ENCODE results near the gene BTRC. TPM values are rescaled to one million over a fixed set of nuclear protein-coding genes. Genes with fewer than 3 reads are reported as not detected.

The BTRC gene
- total RNA-seq, 2 donors from 2014 or later = 16.0 to 25.4 TPM

DNA sequence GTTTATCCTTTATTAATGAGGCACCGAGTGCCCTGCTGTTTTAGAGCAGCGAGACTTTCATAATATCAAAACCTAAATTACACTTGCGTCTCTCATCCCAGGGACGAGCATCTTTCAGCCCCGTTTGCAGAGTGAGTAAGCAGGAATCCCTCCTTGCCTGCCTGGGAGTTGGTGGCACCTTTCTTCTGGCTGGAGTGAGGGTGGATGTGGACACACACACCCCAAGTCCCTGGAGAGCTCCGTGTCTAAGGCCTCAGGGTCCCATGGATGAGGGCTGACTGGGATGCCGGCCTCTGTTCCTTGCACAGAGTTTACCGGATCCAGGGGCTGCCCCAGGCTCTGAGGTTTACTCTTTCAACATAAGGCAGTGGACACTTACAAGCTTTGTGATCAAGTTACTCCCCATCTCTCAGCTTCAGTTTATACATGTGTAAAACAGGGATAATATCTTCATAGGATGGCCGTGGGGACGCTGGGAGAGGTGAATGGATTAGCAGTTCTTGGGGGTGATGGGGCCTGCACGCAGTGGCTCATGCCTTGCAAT, 209.6 kb downstream of the BTRC start:
- no peak for DNase-seq (ENCODE audit: low spot score)
- 48% methylated on average over 11 of the region's 11 CpGs for WGBS
- intact Hi-C loops (cut with DNase I) = loop anchor here (10.0 kb wide), 2 partner anchors 99 to 269 kb away; no protein-coding TSS in a partner anchor
- Histone ChIP-seq H3K27ac (no peak overlapping the region), H3K9me3 (no peaks in the 10 kb centered on the region), H3K27me3 (replicated peaks; ENCODE audit: insufficient read depth) (peaks cover 10% of the 10 kb centered on the region), H3K4me1 (replicated peaks) (no peaks in the 10 kb centered on the region), H3K4me3 (no peak overlapping the region), H3K36me3 (no peaks in the 10 kb centered on the region)
- no peak for TF ChIP-seq POLR2A (IDR thresholded peaks at IDR 0.05)
- TF ChIP-seq, protein P1, sequence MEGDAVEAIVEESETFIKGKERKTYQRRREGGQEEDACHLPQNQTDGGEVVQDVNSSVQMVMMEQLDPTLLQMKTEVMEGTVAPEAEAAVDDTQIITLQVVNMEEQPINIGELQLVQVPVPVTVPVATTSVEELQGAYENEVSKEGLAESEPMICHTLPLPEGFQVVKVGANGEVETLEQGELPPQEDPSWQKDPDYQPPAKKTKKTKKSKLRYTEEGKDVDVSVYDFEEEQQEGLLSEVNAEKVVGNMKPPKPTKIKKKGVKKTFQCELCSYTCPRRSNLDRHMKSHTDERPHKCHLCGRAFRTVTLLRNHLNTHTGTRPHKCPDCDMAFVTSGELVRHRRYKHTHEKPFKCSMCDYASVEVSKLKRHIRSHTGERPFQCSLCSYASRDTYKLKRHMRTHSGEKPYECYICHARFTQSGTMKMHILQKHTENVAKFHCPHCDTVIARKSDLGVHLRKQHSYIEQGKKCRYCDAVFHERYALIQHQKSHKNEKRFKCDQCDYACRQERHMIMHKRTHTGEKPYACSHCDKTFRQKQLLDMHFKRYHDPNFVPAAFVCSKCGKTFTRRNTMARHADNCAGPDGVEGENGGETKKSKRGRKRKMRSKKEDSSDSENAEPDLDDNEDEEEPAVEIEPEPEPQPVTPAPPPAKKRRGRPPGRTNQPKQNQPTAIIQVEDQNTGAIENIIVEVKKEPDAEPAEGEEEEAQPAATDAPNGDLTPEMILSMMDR (IDR thresholded peaks at IDR 0.05) = no peak
- no peak for TF ChIP-seq POLR2AphosphoS5 (IDR thresholded peaks at IDR 0.05)

DNA sequence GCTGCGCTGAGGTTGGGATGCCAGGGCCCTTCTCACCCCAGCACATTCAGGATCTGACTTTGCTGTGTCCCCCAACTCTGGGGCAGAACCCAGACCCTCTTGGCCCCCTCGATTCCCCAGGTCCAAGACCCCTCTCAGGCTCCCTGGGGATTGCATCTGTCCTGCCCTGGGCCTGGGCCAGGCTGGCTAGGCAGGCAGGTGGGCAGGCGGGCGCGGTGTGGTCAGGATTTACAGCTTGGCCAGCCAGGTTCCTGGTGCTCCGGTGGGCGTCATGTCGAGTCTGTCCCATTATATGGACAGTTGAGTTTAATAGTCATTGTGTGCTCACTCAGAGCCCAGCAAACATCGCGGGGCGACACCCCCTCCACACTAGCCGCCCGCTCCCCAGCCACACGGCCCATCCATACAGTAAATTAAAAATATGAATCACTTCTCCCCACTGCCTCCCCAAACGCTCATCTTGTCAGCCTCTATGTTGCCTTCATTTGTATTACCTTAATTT, 210.6 kb downstream of the BTRC start:
- TF ChIP-seq, protein P1 (IDR thresholded peaks at IDR 0.05) = no peak
- no peak for TF ChIP-seq POLR2AphosphoS5 (IDR thresholded peaks at IDR 0.05)
- no peak for TF ChIP-seq POLR2A (IDR thresholded peaks at IDR 0.05)
- Histone ChIP-seq H3K27me3 (replicated peaks; ENCODE audit: insufficient read depth) (peaks cover 10% of the 10 kb centered on the region), H3K9me3 (no peaks in the 10 kb centered on the region), H3K27ac (no peak overlapping the region), H3K36me3 (no peaks in the 10 kb centered on the region), H3K4me1 (replicated peaks) (no peaks in the 10 kb centered on the region), H3K4me3 (no peak overlapping the region)
- 49% methylated on average over 14 of the region's 15 CpGs for WGBS
- intact Hi-C loops (cut with DNase I) = loop anchor here (10.0 kb wide), 2 partner anchors 100 to 270 kb away; no protein-coding TSS in a partner anchor
- DNase-seq (ENCODE audit: low spot score) = no peak

GRCh38 chr10:101565370-101565900, 211.5 kb downstream of the BTRC start:
- intact Hi-C loops (cut with DNase I) = loop anchor here (10.0 kb wide), 2 partner anchors 101 to 271 kb away; no protein-coding TSS in a partner anchor
- Histone ChIP-seq H3K36me3 (no peaks in the 10 kb centered on the region), H3K4me3 (no peak overlapping the region), H3K4me1 (replicated peaks) (no peaks in the 10 kb centered on the region), H3K9me3 (no peaks in the 10 kb centered on the region), H3K27me3 (replicated peaks; ENCODE audit: insufficient read depth) (peaks cover 10% of the 10 kb centered on the region), H3K27ac (no peak overlapping the region)
- TF ChIP-seq POLR2A (IDR thresholded peaks at IDR 0.05) (no peak), POLR2AphosphoS5 (IDR thresholded peaks at IDR 0.05) (no peak)
- TF ChIP-seq, protein P1 (IDR thresholded peaks at IDR 0.05) = no peak
- 75% methylated on average over 5 of the region's 5 CpGs for WGBS
- DNase-seq (ENCODE audit: low spot score) = no peak

DNA sequence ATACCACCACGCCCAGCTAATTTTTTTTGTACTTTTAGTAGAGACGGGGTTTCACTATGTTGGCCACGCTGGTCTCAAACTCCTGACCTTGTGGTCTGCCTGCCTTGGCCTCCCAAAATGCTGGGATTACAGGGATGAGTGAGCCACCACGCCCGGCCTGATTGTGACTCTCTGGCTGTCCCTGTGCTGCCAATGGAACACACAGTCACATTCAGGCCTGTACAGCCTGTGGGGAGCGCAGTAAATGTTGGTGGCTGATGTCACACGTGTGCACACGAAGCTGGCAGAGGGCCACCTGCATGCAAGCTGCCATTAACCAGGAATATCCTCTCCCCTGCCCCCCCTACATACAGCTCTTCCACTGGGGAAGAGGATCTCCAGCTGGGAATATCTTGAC, 212.0 kb downstream of the BTRC start:
- H3K36me3 ChIP-seq = no peaks in the 10 kb centered on the region
- WGBS = 65% methylated on average over 8 of the region's 8 CpGs
- H3K4me1 ChIP-seq (replicated peaks) = no peaks in the 10 kb centered on the region
- TF ChIP-seq POLR2A (IDR thresholded peaks at IDR 0.05) (no peak), POLR2AphosphoS5 (IDR thresholded peaks at IDR 0.05) (no peak)
- TF ChIP-seq, protein P1 (IDR thresholded peaks at IDR 0.05) = no peak
- intact Hi-C loops (cut with DNase I) = loop anchor here (10.0 kb wide), 2 partner anchors 101 to 271 kb away; no protein-coding TSS in a partner anchor
- H3K27ac ChIP-seq = no peak overlapping the region
- DNase-seq (ENCODE audit: low spot score) = no peak
- peaks cover 10% of the 10 kb centered on the region for H3K27me3 ChIP-seq (replicated peaks; ENCODE audit: insufficient read depth)
- no peaks in the 10 kb centered on the region for H3K9me3 ChIP-seq
- no peak overlapping the region for H3K4me3 ChIP-seq

Data from prostate gland (tissue), 2 donors.